ENCODE data around the gene NMRK1.

Gene NMRK1

GRCh38 chr9:75063556-75064305 is 24.2 kb downstream of the NMRK1 start:
- in situ Hi-C loops (cut with HindIII; ENCODE audit: low sequenced_read_pairs) = no loop called here

DNA sequence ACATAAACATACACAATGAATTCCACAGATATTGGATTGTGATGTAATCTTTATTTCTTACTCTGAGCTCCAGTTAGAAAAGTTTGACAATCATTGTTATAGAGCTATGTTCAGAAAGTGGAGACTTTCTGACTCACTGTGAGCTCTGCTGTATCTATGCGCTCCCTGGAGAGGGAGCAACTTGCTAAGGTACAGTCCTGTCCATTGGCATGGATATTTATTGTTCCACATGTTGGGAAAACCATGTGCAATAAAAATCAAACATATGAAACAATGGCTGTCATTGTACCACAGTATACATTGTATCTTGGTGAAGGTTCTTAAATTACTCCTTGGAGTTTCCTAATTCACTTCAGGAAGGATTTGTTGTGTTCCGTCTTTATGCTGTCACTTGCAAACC is 26.8 kb downstream of the NMRK1 start:
- in situ Hi-C loops (cut with HindIII; ENCODE audit: low sequenced_read_pairs) = no loop called here

GRCh38 chr9:75054368-75055001 is 33.5 kb downstream of the NMRK1 start:
- in situ Hi-C loops (cut with HindIII; ENCODE audit: low sequenced_read_pairs) = no loop called here

GRCh38 chr9:75053869-75054268 is 34.1 kb downstream of the NMRK1 start:
- in situ Hi-C loops (cut with HindIII; ENCODE audit: low sequenced_read_pairs) = no loop called here

DNA sequence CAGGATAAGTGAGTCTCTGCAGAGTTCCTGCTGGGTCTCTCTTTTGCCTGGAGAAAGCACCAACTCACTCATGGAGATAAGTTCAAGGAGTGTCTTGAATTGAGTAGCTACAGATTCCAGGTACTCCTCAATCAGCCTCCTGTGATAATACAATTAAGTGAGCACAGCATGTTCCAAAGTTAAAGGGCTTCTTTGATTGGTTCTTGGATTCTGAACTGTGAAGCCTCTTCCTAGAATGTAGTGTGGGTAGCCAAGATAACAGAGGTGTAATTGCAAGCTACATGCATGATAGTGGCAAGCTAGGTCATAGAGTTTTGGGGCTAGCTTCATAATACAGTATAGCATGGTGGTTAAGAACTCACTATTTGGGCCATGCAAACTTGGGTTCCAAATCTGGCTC is 36.7 kb downstream of the NMRK1 start:
- in situ Hi-C loops (cut with HindIII; ENCODE audit: low sequenced_read_pairs) = no loop called here

GRCh38 chr9:75047506-75047905 is 40.4 kb downstream of the NMRK1 start:
- in situ Hi-C loops (cut with HindIII; ENCODE audit: low sequenced_read_pairs) = no loop called here

GRCh38 chr9:75046725-75047345 is 41.1 kb downstream of the NMRK1 start:
- in situ Hi-C loops (cut with HindIII; ENCODE audit: low sequenced_read_pairs) = no loop called here

DNA sequence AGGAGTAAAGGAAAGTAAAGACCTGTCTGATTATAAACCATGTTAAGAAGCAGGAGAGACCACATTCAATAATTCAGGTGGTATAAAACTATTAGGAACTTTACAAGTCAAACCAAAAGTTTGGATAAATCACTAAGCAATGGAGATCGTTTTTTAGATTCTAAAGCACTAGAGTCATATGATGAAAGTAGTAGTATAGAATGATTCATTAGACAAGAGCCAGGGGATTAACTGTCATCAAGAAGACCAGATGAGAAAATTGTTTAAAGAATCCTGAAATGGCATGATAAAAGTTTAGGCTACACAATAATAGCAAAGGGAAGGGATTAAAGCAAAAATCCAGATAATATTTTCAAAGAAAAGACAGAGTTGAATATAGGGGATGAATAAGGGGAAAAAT is 46.9 kb downstream of the NMRK1 start:
- in situ Hi-C loops (cut with HindIII; ENCODE audit: low sequenced_read_pairs) = no loop called here

GRCh38 chr9:75039801-75040200 is 48.2 kb downstream of the NMRK1 start:
- in situ Hi-C loops (cut with HindIII; ENCODE audit: low sequenced_read_pairs) = no loop called here

GRCh38 chr9:75039009-75039408 is 48.9 kb downstream of the NMRK1 start:
- in situ Hi-C loops (cut with HindIII; ENCODE audit: low sequenced_read_pairs) = no loop called here

GRCh38 chr9:75036793-75037192 is 51.2 kb downstream of the NMRK1 start:
- in situ Hi-C loops (cut with HindIII; ENCODE audit: low sequenced_read_pairs) = no loop called here

GRCh38 chr9:75033791-75034473 is 54.0 kb downstream of the NMRK1 start:
- in situ Hi-C loops (cut with HindIII; ENCODE audit: low sequenced_read_pairs) = no loop called here

DNA sequence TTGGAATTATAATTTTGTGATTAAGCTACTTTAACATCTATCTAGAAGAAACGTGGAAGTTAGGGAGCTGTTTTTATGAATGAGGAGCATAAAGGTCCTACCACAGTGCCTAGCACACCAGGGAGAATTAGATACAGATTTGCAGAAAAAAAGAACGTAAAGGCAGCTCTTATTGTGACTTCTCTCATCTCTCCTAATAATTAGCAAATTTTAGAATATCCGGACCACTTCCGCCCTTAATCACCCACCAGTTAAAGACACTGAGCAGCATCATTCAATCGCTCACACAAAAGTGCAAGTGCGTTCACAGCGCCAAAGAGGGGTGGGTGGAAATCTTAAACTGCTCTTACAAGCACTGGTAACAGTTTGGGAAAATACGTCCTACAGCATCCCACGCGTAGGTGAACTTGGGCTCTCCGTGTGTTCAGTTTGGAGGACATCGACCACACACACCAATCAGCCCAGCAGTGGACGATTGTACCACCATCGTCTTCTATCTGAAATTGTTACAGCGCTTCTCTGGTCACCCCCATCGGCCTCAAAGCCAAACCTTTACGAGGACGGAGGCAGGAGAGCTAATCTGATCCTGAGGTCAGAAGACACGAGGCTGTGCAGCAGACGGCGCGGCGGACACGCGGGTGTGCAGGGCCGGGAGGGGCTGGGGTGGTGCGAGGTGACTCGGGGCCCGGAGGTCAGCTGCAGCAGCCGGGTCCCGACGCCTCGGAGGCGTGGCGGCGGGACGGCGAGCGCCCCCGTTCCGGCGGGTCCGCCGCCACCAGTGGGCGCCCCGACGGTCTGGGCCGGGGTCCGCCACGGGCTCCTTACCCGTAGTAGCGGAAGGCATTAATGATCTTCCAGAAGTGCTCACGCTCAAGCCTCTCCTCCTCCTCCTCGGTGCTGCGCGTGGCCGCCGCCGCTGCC is 60.5 kb downstream of the NMRK1 start:
- in situ Hi-C loops (cut with HindIII; ENCODE audit: low sequenced_read_pairs) = no loop called here

DNA sequence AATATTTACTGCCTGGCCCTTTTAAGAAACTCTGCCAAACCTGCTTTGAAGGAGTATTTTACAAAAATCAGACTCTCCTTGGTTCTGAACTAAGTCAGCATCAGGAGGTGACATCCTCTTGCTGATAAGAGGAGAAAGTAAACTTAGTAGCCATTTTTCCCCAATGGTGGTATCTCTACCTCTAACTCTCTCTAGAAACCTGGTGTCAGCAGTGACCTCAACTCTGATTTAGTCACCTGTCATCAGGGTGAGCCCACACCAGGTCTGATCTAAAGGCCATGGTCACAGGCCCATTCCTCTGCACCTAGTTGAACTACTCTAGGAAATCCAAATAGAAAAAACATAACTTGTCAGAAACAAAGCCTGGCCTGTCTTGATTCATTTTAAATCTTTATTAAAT is 64.1 kb downstream of the NMRK1 start:
- in situ Hi-C loops (cut with HindIII; ENCODE audit: low sequenced_read_pairs) = no loop called here

DNA sequence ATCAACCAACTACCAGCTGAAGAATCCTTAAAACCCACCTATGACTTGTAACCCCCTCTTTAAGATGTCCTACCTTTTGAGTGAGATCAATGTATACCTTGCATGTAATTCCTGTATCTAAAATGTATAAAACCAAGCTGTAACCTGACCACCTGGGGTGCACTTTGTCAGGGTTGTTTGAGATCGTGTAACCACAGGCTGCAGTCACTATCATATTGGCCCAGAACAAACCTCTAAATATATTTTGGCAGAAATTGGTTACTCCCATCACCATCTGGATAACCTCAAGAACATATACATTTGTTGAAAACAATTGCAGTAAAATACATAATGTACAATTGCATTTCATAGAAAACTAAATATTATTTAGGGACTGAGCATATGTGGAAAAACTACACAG is 68.3 kb downstream of the NMRK1 start:
- in situ Hi-C loops (cut with HindIII; ENCODE audit: low sequenced_read_pairs) = no loop called here

DNA sequence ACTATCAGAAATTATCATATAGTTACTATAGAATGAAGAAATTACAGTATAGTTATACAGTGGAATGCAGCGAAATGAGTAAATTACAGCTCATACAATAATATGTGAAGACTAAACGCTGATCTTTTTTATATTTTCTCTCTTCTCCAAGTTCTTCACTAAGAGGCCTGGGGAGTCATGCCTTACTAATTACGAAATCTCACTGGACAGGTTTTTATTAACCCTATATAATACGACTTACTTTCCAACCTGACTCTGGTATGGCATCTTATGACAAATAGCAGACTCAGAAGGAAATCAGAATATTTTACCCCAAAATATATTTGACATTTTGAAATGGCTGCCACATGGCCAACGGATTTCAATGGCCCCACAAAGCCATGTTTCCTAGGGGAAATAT is 68.9 kb downstream of the NMRK1 start:
- in situ Hi-C loops (cut with HindIII; ENCODE audit: low sequenced_read_pairs) = no loop called here

- in situ Hi-C loops (cut with HindIII; ENCODE audit: low sequenced_read_pairs) = no loop called here
Observed at GRCh38 chr9:75017378-75017777, 70.6 kb downstream of the NMRK1 start.

GRCh38 chr9:75013735-75014134 is 74.2 kb downstream of the NMRK1 start:
- in situ Hi-C loops (cut with HindIII; ENCODE audit: low sequenced_read_pairs) = no loop called here
